Measurements from ENCODE around the gene FGF23.

Gene FGF23

DNA sequence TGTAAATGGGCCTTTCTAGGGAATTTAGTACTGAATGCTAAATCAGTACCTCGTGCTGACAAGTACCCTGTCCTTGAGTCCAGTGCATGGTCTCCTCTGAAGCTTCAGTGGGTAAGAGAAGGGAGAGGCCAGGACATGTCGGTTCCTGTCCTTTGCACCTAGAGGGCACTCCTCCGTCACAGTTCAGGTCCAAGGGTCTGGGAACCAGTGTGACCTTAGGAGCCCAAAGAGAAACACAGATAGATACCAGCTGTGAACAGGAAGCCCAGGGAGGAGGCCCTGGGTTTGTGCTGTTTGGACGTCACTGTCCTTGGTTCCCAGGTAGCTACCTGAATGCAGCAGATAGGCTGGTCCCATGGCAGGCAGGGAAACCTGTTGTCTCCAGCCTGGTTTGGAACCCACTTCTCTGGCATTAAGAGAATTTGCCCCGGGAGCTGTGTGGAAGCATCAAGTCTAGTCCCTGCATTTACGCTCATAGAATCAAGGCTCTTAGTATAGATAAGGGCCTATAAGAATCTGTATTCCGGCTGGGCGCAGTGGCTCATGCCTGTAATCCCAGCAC lies 3.9 kb upstream of the FGF23 start:
- peak in 1 of 5 donors; percentile 13 for DNase-seq

DNA sequence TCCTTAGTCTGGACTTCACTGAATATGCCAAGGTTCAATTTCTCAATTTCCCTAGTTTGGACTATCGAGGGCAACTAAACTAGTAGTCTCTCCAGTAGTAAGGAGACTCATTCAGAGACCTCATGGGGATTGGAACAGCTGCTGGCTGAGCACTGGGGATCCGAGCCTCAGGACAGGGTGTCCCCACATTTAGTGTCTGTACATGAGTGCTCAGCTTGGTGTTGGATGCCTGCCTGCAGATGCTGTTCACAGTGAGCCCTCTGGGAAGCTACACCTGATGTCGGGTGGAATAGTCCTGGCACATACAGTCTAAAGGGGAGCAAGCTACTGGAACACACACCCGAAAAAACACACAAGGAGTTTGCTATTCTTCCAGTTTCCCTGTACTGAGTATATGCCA lies 820 bp upstream of the FGF23 start:
- no peak for DNase-seq

DNA sequence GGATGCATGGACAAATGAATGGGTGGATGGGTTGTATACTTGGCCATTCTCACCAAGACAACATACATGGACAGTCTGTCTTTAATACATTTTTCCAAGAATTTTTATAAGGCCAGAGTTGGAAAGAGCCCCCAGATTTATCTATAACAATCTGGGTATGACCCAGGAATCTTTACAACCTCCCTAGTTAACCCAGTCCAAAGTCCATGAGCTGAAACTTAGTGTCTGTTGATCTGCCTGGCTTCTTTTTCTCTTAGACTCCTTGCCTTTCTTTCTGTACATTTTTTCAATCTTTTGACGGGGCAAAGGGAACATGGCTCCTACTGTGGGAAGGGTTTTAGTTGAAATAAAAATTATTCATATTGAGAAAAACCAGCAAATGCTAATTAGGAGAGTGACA lies 740 bp downstream of the FGF23 start:
- DNase-seq: no peak

- DNase-seq: no peak
Observed at GRCh38 chr12:4375449-4375848, 4.1 kb downstream of the FGF23 start.

GRCh38 chr12:4372653-4373052 lies 6.9 kb downstream of the FGF23 start:
- DNase-seq: no peak

- no peak for DNase-seq
Observed at GRCh38 chr12:4370265-4370664, 9.2 kb downstream of the FGF23 start.

- no peak for DNase-seq
Observed at GRCh38 chr12:4369548-4369947, 10.0 kb downstream of the FGF23 start.

- no peak for DNase-seq
Observed at GRCh38 chr12:4366090-4366489, 13.4 kb downstream of the FGF23 start.

- DNase-seq: peak in 3 of 5 donors; percentile 12 to 60 (median 14)
Observed at GRCh38 chr12:4356041-4356327, 23.5 kb downstream of the FGF23 start.

GRCh38 chr12:4355156-4356040 lies 24.1 kb downstream of the FGF23 start:
- DNase-seq: no peak

DNA sequence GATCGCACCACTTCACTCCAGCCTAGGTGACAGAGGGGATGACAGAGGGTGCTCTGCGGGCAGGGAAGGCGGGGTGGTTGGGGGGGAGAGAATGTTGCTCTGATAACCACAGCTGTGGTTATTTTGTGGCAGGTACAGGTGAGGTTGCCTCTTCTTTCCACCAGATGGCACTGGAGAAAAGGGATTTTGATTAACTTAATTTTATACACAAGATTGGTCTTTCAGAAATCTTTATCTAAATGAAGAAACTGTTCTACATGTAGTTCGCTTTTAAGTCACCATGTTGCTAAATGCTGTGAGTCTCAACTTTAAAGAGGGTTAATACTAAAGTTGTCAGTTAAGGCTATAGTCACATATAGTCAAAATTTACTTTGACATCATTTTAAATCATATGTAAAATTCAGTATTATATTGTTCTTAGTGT lies 25.7 kb downstream of the FGF23 start:
- DNase-seq: peak in 4 of 5 donors; percentile 17 to 40 (median 27)

DNA sequence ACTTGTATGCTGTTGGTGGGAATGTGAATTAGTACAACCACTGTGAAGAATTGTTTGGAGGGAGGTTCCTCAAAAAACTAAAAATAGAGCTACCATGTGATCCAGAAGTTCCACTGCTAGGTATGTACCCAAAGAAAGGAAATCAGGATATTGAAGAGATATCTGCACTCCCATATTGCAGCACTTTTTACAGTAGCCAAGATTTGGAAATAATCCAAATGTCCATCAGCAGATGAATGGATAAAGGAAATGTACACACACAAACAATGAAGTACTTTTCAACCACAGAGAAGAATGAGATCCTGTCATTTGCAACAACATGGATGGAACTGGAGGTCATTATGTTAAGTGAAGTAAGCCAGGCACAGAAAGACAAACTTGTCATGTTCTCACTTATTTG lies 32.6 kb downstream of the FGF23 start:
- no peak for DNase-seq

GRCh38 chr12:4331842-4332241 lies 47.7 kb downstream of the FGF23 start:
- no peak for DNase-seq

GRCh38 chr12:4331221-4331620 lies 48.3 kb downstream of the FGF23 start:
- no peak for DNase-seq

- no peak for DNase-seq
Observed at GRCh38 chr12:4330203-4330602, 49.3 kb downstream of the FGF23 start.

DNA sequence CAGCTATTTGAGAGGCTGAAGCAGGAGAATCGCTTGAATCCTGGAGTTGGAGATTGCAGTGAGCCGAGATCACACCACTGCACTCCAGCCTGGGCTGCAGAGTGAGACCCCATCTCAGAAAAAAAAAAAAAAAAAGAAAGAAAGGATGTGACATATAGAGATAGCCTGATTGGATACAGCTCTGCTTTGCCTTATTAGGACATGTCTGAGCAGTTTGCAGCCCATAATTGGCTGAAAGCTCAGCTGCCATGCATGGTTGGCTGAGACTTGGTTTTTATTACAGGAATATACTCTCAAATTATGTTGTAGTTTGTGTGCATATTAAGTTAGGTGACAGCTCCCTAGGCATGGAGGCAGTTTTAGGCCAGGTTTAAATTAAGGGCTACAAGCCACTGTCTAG lies 52.2 kb downstream of the FGF23 start:
- DNase-seq: no peak

DNA sequence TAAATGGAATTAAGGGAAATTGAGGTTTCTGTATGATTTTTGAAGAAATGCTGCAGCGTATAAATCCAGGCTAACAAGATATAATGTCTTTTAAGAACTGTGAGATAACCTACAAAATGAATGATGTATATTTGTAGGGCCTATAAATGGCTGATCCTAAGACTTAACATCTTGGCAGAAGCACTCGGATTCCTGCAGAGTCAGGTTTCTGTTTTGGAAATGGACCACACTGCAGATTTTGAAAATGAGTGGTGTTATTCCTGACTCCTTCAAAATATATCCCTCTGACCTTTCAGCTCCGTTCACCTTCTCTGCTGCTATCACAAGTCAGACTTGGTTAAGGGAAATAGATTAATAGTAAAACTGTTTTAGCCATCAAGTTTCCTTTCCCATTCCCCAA lies 53.5 kb downstream of the FGF23 start:
- DNase-seq: no peak

GRCh38 chr12:4324366-4324765 lies 55.1 kb downstream of the FGF23 start:
- no peak for DNase-seq

DNA sequence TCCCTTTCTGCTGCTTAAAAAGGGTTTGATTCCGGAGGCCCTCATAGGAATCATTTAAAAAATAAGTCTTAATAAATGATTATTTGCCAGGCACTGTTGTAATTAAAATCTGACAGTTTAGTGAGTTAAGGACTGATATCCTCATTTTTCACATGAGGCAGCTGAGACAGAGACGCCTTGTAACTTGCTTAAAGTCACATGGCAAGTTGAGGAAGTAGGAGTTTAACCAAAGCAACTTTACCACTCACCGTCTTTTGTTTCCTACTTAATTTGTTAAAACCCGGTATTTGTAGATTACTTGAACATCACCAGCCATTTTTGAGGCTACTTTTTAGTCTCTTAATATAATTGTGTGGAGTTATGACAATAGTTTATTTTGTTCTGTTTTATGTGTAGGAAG lies 56.1 kb downstream of the FGF23 start:
- DNase-seq: no peak

DNA sequence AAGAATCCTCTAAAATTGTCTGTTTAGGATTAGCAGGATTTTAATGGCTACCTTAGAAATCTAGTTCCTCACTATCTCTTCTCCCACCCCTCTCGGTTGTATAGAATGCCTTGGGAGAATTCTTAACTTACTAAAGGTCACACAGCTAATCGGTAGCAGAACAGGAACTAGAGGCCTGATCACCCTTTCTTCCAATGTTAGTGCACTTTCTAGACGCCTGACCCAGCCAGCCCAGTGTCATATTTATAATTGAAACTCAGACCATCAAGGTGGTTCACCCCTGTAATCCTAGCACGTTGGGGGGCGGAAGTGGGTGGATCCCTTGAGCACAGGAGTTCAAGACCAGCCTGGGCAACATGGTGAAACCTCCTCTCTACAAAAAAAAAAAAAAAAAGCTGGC lies 56.8 kb downstream of the FGF23 start:
- no peak for DNase-seq

GRCh38 chr12:4320853-4321701 lies 58.4 kb downstream of the FGF23 start, which contains the start of gene TIGAR:
TIGAR (plus strand) TSS chr12:4321213; CDS start chr12:4321272, 59 bp downstream.
- peak; percentile 84 to 95 (median 87) for DNase-seq

DNA sequence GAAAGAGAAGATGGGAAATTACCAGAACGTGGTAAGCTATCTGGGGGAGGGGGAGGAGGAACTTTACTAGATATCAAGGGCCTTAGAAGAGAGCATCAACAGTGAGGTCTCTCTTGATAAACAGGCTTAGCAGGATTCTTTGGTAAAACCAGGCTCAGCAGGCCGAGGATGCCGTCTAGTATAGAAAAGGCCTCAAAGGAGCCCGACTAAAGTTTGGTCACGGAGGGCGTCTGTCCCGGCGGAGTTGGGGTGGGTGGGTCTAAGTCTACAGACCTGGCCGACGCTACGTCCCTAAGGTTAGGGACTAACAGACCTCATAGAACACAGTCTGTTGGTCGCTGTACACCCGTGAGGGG lies 59.0 kb downstream of the FGF23 start:
- DNase-seq: no peak

Measured in T-helper 1 cell (primary cell).